ENCODE results near the gene MCAM. TPM values are rescaled to one million over a fixed set of nuclear protein-coding genes. Genes with fewer than 3 reads are reported as not detected.

MCAM gene
- total RNA-seq, 2 experiments from 2014 or later: 0.69 to 1.3 TPM

DNA sequence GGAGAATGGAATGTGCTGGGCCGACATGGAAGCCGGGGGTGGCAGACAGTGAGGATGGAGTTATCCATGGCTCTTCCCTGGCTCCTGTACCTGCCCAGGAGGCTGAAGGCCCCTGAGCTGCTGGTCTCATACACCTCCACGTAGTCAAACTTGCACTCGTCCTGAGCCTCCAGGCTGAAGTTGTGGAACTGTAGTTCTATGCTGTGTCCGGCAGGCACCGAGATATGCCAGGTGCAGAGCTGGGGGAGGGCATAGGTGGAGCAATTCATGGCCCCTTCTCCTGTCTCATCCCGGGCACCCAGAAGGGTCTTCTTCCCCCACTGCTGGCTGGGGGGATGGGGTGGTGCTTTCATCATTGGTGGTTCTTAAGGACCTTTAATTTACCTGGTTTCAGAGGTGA, 26.8 kb upstream of the MCAM start:
- intact Hi-C loops (cut with micrococcal nuclease; ENCODE audit: unreplicated experiment): no loop called here
- Histone ChIP-seq H3K4me1 (ENCODE audit: insufficient read depth, low read length, poor library complexity, severe bottlenecking) (peaks cover 12% of the 10 kb centered on the region), H3K36me3 (ENCODE audit: insufficient read depth, low read length) (no peaks in the 10 kb centered on the region), H3K4me3 (ENCODE audit: low read depth, low read length, poor library complexity, severe bottlenecking) (no peak overlapping the region), H4K20me1 (ENCODE audit: insufficient read depth, low read length) (no peaks in the 10 kb centered on the region), H3K4me2 (ENCODE audit: low read length) (no peak overlapping the region), H3K9me2 (ENCODE audit: insufficient read depth, low read length) (no peaks in the 10 kb centered on the region), H3K9me3 (ENCODE audit: low read length) (no peaks in the 10 kb centered on the region), H2AFZ (ENCODE audit: low read length) (no peak overlapping the region), H3K79me2 (ENCODE audit: insufficient read depth, low read depth, low read length) (no peaks in the 10 kb centered on the region), H3K27ac (ENCODE audit: low read depth, low read length, poor library complexity, severe bottlenecking) (no peak overlapping the region)
- ChIA-PET POLR2A (no interaction called here), CTCF (ENCODE audit: unreplicated experiment) (no interaction called here)
- DNase-seq (ENCODE audit: low spot score): no peak
- TF ChIP-seq, protein P1, sequence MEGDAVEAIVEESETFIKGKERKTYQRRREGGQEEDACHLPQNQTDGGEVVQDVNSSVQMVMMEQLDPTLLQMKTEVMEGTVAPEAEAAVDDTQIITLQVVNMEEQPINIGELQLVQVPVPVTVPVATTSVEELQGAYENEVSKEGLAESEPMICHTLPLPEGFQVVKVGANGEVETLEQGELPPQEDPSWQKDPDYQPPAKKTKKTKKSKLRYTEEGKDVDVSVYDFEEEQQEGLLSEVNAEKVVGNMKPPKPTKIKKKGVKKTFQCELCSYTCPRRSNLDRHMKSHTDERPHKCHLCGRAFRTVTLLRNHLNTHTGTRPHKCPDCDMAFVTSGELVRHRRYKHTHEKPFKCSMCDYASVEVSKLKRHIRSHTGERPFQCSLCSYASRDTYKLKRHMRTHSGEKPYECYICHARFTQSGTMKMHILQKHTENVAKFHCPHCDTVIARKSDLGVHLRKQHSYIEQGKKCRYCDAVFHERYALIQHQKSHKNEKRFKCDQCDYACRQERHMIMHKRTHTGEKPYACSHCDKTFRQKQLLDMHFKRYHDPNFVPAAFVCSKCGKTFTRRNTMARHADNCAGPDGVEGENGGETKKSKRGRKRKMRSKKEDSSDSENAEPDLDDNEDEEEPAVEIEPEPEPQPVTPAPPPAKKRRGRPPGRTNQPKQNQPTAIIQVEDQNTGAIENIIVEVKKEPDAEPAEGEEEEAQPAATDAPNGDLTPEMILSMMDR (conservative IDR thresholded peaks at IDR 0.05; ENCODE audit: low read length): no peak
- no peak for TF ChIP-seq EZH2phosphoT487 (IDR thresholded peaks at IDR 0.05; ENCODE audit: borderline replicate concordance, low read depth, low read length)
- BruUV-seq (replicated peaks): no TSS peak

DNA sequence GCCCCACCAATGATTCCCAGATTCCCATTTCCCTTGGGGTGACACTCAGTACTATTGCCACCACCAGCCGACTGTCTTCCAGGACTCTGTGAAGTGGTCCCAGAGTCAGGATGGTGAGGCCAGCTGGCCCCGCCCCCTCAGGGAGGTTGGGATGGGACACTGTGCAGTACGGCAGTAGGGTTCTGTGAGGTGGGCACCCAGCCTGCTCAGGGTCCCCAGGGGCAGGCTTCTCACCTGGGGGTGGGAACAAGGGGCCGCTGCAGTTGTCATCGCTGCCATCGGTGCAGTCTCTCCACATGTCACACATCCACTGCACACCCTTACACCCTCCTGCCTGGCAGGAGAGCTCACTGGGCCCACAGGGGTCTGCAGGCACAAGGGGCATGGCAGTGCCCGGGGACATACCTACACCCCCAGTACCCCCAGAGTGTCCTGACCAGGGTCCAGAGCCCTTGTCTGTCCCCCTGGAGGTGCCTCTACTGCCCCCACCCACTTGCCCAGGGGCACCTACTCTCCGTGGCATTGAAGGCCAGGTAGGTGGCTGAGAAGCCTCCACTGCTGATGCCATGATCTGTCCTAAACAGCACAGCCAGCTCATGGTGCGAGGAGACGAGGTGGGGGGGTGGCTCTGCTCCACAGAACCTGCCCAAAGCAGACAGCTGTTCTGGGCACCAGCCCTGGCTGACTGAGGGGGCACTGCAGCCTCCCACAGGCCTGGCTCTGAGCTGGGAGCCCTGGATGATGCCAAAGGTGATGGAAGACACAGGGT, 25.6 kb upstream of the MCAM start:
- CTCF ChIA-PET (ENCODE audit: unreplicated experiment): no interaction called here
- no TSS peak for BruUV-seq (replicated peaks)
- TF ChIP-seq, protein P1 (conservative IDR thresholded peaks at IDR 0.05; ENCODE audit: low read length): no peak
- no peak for TF ChIP-seq EZH2phosphoT487 (IDR thresholded peaks at IDR 0.05; ENCODE audit: borderline replicate concordance, low read depth, low read length)

DNA sequence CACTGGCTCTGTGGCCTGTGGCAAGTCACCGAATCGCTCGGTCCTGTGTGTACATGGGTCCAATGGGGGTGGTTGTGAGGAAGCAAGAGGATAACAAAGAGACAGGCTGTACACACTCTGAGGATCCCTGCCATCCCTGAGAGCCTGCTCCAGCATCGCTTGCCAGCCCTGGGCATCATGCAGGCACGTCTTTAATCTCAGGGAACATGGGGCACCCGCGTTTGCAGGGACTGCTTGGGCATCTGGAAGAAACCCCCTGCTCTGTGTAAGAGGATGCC, 25.0 kb upstream of the MCAM start:
- Histone ChIP-seq H3K9me2 (ENCODE audit: insufficient read depth, low read length) (no peaks in the 10 kb centered on the region), H4K20me1 (ENCODE audit: insufficient read depth, low read length) (no peaks in the 10 kb centered on the region), H2AFZ (ENCODE audit: low read length) (no peak overlapping the region), H3K9me3 (ENCODE audit: low read length) (no peaks in the 10 kb centered on the region), H3K79me2 (ENCODE audit: insufficient read depth, low read depth, low read length) (no peaks in the 10 kb centered on the region), H3K4me2 (ENCODE audit: low read length) (no peak overlapping the region), H3K36me3 (ENCODE audit: insufficient read depth, low read length) (no peaks in the 10 kb centered on the region), H3K4me1 (ENCODE audit: insufficient read depth, low read length, poor library complexity, severe bottlenecking) (peaks cover 29% of the 10 kb centered on the region), H3K4me3 (ENCODE audit: low read depth, low read length, poor library complexity, severe bottlenecking) (no peak overlapping the region), H3K27ac (ENCODE audit: low read depth, low read length, poor library complexity, severe bottlenecking) (no peak overlapping the region)
- ChIA-PET CTCF (ENCODE audit: unreplicated experiment) (no interaction called here), POLR2A (no interaction called here)
- no peak for DNase-seq (ENCODE audit: low spot score)
- no peak for TF ChIP-seq EZH2phosphoT487 (IDR thresholded peaks at IDR 0.05; ENCODE audit: borderline replicate concordance, low read depth, low read length)
- TF ChIP-seq, protein P1 (conservative IDR thresholded peaks at IDR 0.05; ENCODE audit: low read length): no peak
- BruUV-seq (replicated peaks): no TSS peak
- intact Hi-C loops (cut with micrococcal nuclease; ENCODE audit: unreplicated experiment): no loop called here

More for the DNA sequence above, 25.6 kb upstream of the MCAM start:
- no peak for DNase-seq (ENCODE audit: low spot score)
- Histone ChIP-seq H2AFZ (ENCODE audit: low read length) (no peak overlapping the region), H4K20me1 (ENCODE audit: insufficient read depth, low read length) (no peaks in the 10 kb centered on the region), H3K36me3 (ENCODE audit: insufficient read depth, low read length) (no peaks in the 10 kb centered on the region), H3K4me3 (ENCODE audit: low read depth, low read length, poor library complexity, severe bottlenecking) (no peak overlapping the region), H3K9me3 (ENCODE audit: low read length) (no peaks in the 10 kb centered on the region), H3K79me2 (ENCODE audit: insufficient read depth, low read depth, low read length) (no peaks in the 10 kb centered on the region), H3K27ac (ENCODE audit: low read depth, low read length, poor library complexity, severe bottlenecking) (no peak overlapping the region), H3K9me2 (ENCODE audit: insufficient read depth, low read length) (no peaks in the 10 kb centered on the region), H3K4me2 (ENCODE audit: low read length) (no peak overlapping the region), H3K4me1 (ENCODE audit: insufficient read depth, low read length, poor library complexity, severe bottlenecking) (peaks cover 23% of the 10 kb centered on the region)
- intact Hi-C loops (cut with micrococcal nuclease; ENCODE audit: unreplicated experiment): no loop called here
- POLR2A ChIA-PET: no interaction called here

Data from OCI-LY7 (cell line).